WTC11 (cell line): ENCODE results near the gene SENP5. TPM values are rescaled to one million over a fixed set of nuclear protein-coding genes. Genes with fewer than 3 reads are reported as not detected.
A peak's percentile ranks its signal among the peaks of the same experiment; 100 is the strongest.

Experiments used
- ATAC-seq: fragments of 200-7000 bp; cut with Tn5 transposase; 2 replicates; pipeline ENCODE4 v1.10.0; 2021; ENCODE audit warnings: mild to moderate bottlenecking, moderate library complexity
- CTCF ChIA-PET: fragments of 300-600 bp; sonication (Branson Sonifier 250); formaldehyde crosslinking; loops from one replicate; lab custom pipeline; 2021; ENCODE audit warnings: antibody characterized with exemption; lab: Charles Lee
- POLR2A ChIA-PET: fragments of 350-600 bp; sonication (Branson Sonifier 250); formaldehyde crosslinking; loops from one replicate; lab custom pipeline; 2021; ENCODE audit warnings: antibody characterized with exemption; lab: Charles Lee
- DNase-seq: peaks from one replicate; pipeline ENCODE4 v3.0.0; 2021; ENCODE audit warnings: low spot score
- H3K27ac Mint-ChIP-seq: 2 replicates; pipeline ENCODE4 v1.8.0; 2021; ENCODE audit warnings: mixed read lengths
- H3K27me3 Mint-ChIP-seq: 2 replicates; pipeline ENCODE4 v1.8.0; 2021; ENCODE audit warnings: low read depth, mild to moderate bottlenecking, moderate library complexity, mixed read lengths
- H3K36me3 Mint-ChIP-seq: 2 replicates; pipeline ENCODE4 v1.8.0; 2021; ENCODE audit warnings: mixed read lengths
- H3K4me1 Mint-ChIP-seq: 2 replicates; pipeline ENCODE4 v1.8.0; 2022; ENCODE audit warnings: mixed read lengths
- H3K4me3 Mint-ChIP-seq: 2 replicates; pipeline ENCODE4 v1.8.0; 2021; ENCODE audit warnings: mild to moderate bottlenecking, moderate library complexity, mixed read lengths
- H3K9me3 Mint-ChIP-seq: 2 replicates; pipeline ENCODE4 v1.8.0; 2021; ENCODE audit warnings: mixed read lengths
- AR ChIP-seq: fragments of 250-450 bp; sonication (Bioruptor Pico); IDR thresholded peaks from 2 replicates; pipeline ENCODE4 v1.9.0; 2021; ENCODE audit warnings: mild to moderate bottlenecking
- ARID4B ChIP-seq: sonication (generic); formaldehyde crosslinking; IDR thresholded peaks from 2 replicates; pipeline ENCODE4 v1.8.0; 2023; ENCODE audit warnings: missing genetic modification reagents, mild to moderate bottlenecking, borderline replicate concordance
- CBFB ChIP-seq: sonication (generic); formaldehyde crosslinking; IDR thresholded peaks from 2 replicates; pipeline ENCODE4 v1.8.1; 2022; ENCODE audit warnings: mild to moderate bottlenecking, low read depth, missing genetic modification reagents
- E2F5 ChIP-seq: sonication (generic); formaldehyde crosslinking; IDR thresholded peaks from 2 replicates; pipeline ENCODE4 v1.8.1; 2022; ENCODE audit warnings: mild to moderate bottlenecking, moderate library complexity, missing genetic modification reagents
- FOXK1 ChIP-seq: sonication (generic); formaldehyde crosslinking; IDR thresholded peaks from 2 replicates; pipeline ENCODE4 v1.8.0; 2022; ENCODE audit warnings: mild to moderate bottlenecking, moderate library complexity, missing genetic modification reagents
- FOXP4 ChIP-seq: sonication (generic); formaldehyde crosslinking; IDR thresholded peaks from 2 replicates; pipeline ENCODE4 v1.8.0; 2022; ENCODE audit warnings: mild to moderate bottlenecking, missing genetic modification reagents
- MYBL2 ChIP-seq: sonication (generic); formaldehyde crosslinking; IDR thresholded peaks from 2 replicates; pipeline ENCODE4 v1.8.1; 2023; ENCODE audit warnings: mild to moderate bottlenecking, moderate library complexity, missing genetic modification reagents
- SOX15 ChIP-seq: fragments of 250-450 bp; sonication (Bioruptor Pico); IDR thresholded peaks from 2 replicates; pipeline ENCODE4 v1.9.0; 2021; ENCODE audit warnings: mild to moderate bottlenecking
- TEAD4 ChIP-seq: sonication (generic); formaldehyde crosslinking; IDR thresholded peaks from 2 replicates; pipeline ENCODE4 v1.8.0; 2022; ENCODE audit warnings: mild to moderate bottlenecking, missing genetic modification reagents
- USF1 ChIP-seq: sonication (generic); formaldehyde crosslinking; IDR thresholded peaks from 2 replicates; pipeline ENCODE4 v1.8.0; 2022; ENCODE audit warnings: mild to moderate bottlenecking, missing genetic modification reagents
- ZNF317 ChIP-seq: sonication (generic); formaldehyde crosslinking; IDR thresholded peaks from 2 replicates; pipeline ENCODE4 v1.8.1; 2023; ENCODE audit warnings: low read depth, mild to moderate bottlenecking, moderate library complexity, missing genetic modification reagents, borderline replicate concordance
- ZNF425 ChIP-seq: fragments of 250-450 bp; sonication (Bioruptor Pico); conservative IDR thresholded peaks from 2 replicates; pipeline ENCODE4 v1.9.0; 2021; ENCODE audit warnings: mild to moderate bottlenecking
- ZNF532 ChIP-seq: fragments of 250-450 bp; sonication (Bioruptor Pico); IDR thresholded peaks from 2 replicates; pipeline ENCODE4 v1.9.0; 2021; ENCODE audit warnings: mild to moderate bottlenecking, borderline replicate concordance
- ZNF671 ChIP-seq: fragments of 250-450 bp; sonication (Bioruptor Pico); IDR thresholded peaks from 2 replicates; pipeline ENCODE4 v1.8.0; 2021; ENCODE audit warnings: mild to moderate bottlenecking
- total RNA-seq: library from RNA; stranded (reverse); gene quantifications from 3 replicates; pipeline ENCODE4 v1.2.3, GENCODE V29; 2021

The SENP5 gene
- total RNA-seq, 1 experiment from 2014 or later, result 30.8 TPM

- no peak for TF ChIP-seq TEAD4 (CRISPR knock-in tag)
- TF ChIP-seq FOXK1 (CRISPR knock-in tag), result no peak
- no peak for TF ChIP-seq ZNF671 (CRISPR knock-in tag)
- no peak for TF ChIP-seq AR (CRISPR knock-in tag)
- no peak for TF ChIP-seq ZNF317 (CRISPR knock-in tag)
- TF ChIP-seq MYBL2 (CRISPR knock-in tag), result no peak
- no peak for TF ChIP-seq E2F5 (CRISPR knock-in tag)
- TF ChIP-seq ZNF425 (CRISPR knock-in tag), result no peak
- TF ChIP-seq SOX15 (CRISPR knock-in tag), result no peak
Measured at GRCh38 chr3:196947136-196947859, 79.6 kb downstream of the SENP5 start (continued).

- TF ChIP-seq USF1 (CRISPR knock-in tag) (0 out of 2 replicates have a peak, but pooled peaks have one; percentile 4), ZNF532 (CRISPR knock-in tag) (no peak), FOXP4 (no peak), CBFB (CRISPR knock-in tag) (no peak), ARID4B (no peak)
- TF ChIP-seq, all 79 proteins: peak for 1
- Mint-ChIP-seq H3K9me3 (no peaks in the 10 kb centered on the region), H3K36me3 (no peaks in the 10 kb centered on the region), H3K4me1 (peaks cover 24% of the 10 kb centered on the region), H3K27me3 (no peaks in the 10 kb centered on the region), H3K4me3 (no peak overlapping the region), H3K27ac (no peak overlapping the region)
- POLR2A ChIA-PET, result no interaction called here
- CTCF ChIA-PET, result interaction anchor here (0.7 to 1.6 kb wide), 7 partner anchors 22 to 339 kb away, joined by 3 to 10 read pairs (median 5); partner anchors contain the start of genes MELTF and SENP5
- DNase-seq, result no peak
- ATAC-seq, result no peak
Measured at GRCh38 chr3:196947860-196948441, 80.2 kb downstream of the SENP5 start.
